Measurements from ENCODE around the gene MEIS2.

MEIS2 gene

GRCh38 chr15:37125143-37125542 lies 24.8 kb upstream of the MEIS2 start:
- TF ChIP-seq TAF1 (IDR thresholded peaks at IDR 0.05; ENCODE audit: borderline replicate concordance, insufficient read depth, low read length) (no peak), SIN3A (IDR thresholded peaks at IDR 0.05; ENCODE audit: borderline replicate concordance, insufficient read depth, low read length) (no peak)

DNA sequence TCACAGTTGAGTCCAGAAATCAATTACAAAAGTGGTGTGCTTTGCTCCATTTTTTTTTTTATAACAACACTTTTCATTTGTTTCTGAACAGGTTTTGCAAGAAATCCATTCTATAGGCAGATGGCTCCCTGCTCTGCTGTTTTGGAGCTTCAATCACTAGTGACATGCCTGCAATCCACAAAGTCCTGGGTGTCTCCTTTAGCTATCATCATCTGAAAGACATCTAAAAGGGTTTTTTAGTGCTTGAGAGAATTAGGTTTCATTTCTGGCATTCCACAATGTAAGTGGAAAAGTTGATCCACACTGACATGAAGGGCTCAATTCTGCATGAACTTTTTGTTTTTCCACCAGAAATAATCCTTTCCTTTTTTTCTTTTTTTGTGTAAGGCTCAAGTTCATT lies 24.0 kb upstream of the MEIS2 start:
- TF ChIP-seq TAF1 (IDR thresholded peaks at IDR 0.05; ENCODE audit: borderline replicate concordance, insufficient read depth, low read length) (no peak), FOXP2 (optimal IDR thresholded peaks at IDR 0.05; ENCODE audit: borderline replicate concordance, extremely low read depth, extremely low read length, insufficient read depth) (no peak), POLR2AphosphoS5 (IDR thresholded peaks at IDR 0.05; ENCODE audit: low read depth, low read length) (no peak), SIN3A (IDR thresholded peaks at IDR 0.05; ENCODE audit: borderline replicate concordance, insufficient read depth, low read length) (no peak)
- TF ChIP-seq, protein P1, sequence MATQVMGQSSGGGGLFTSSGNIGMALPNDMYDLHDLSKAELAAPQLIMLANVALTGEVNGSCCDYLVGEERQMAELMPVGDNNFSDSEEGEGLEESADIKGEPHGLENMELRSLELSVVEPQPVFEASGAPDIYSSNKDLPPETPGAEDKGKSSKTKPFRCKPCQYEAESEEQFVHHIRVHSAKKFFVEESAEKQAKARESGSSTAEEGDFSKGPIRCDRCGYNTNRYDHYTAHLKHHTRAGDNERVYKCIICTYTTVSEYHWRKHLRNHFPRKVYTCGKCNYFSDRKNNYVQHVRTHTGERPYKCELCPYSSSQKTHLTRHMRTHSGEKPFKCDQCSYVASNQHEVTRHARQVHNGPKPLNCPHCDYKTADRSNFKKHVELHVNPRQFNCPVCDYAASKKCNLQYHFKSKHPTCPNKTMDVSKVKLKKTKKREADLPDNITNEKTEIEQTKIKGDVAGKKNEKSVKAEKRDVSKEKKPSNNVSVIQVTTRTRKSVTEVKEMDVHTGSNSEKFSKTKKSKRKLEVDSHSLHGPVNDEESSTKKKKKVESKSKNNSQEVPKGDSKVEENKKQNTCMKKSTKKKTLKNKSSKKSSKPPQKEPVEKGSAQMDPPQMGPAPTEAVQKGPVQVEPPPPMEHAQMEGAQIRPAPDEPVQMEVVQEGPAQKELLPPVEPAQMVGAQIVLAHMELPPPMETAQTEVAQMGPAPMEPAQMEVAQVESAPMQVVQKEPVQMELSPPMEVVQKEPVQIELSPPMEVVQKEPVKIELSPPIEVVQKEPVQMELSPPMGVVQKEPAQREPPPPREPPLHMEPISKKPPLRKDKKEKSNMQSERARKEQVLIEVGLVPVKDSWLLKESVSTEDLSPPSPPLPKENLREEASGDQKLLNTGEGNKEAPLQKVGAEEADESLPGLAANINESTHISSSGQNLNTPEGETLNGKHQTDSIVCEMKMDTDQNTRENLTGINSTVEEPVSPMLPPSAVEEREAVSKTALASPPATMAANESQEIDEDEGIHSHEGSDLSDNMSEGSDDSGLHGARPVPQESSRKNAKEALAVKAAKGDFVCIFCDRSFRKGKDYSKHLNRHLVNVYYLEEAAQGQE (IDR thresholded peaks at IDR 0.05; ENCODE audit: insufficient read depth in 1 of 2, low read depth in 2 of 2, low read length in 2 of 2), result no peak

DNA sequence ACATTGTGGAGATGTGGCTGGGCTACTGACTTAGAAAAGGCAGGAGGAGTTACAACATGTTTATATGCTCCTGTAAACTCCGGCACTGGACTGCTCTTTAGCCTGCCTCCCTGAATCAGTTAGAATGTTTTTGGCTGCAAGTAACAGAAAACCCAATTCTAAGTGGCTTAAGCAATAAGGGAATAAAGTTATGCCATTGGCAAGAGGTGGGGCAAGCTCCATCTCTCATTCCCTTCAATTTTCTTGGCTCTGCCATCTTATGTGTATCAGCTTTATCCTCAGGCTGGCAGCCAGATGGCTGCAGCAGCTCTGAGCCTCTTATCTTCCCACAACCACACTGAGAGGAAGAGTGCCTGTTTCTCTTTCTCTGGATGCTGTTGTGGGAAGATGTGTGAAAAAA lies 22.4 kb upstream of the MEIS2 start:
- TF ChIP-seq FOXP2 (optimal IDR thresholded peaks at IDR 0.05; ENCODE audit: borderline replicate concordance, extremely low read depth, extremely low read length, insufficient read depth), result no peak

DNA sequence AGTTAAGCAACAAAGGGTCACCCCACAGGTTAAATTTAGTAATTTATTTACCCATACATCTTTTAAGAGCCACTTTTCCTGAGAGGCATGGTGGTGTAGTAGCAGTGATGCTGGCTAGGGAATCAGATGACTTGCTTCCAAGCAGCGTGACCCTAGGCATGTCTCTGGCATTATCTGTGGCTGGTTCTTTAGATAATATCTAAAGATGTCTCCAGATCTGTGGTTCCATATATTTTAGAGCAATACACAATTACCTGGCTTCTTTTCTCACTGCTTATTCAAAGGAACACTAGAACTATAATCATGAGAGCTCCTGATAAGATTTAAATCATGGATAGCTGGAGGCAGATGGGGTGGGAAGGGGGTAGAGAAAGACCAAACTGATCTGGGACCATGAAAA lies 21.1 kb upstream of the MEIS2 start:
- no peak for TF ChIP-seq FOXP2 (optimal IDR thresholded peaks at IDR 0.05; ENCODE audit: borderline replicate concordance, extremely low read depth, extremely low read length, insufficient read depth)
- TF ChIP-seq, protein P1 (IDR thresholded peaks at IDR 0.05; ENCODE audit: insufficient read depth in 1 of 2, low read depth in 2 of 2, low read length in 2 of 2), result no peak
- no peak for TF ChIP-seq TAF1 (IDR thresholded peaks at IDR 0.05; ENCODE audit: borderline replicate concordance, insufficient read depth, low read length)
- no peak for TF ChIP-seq SIN3A (IDR thresholded peaks at IDR 0.05; ENCODE audit: borderline replicate concordance, insufficient read depth, low read length)
- no peak for TF ChIP-seq POLR2AphosphoS5 (IDR thresholded peaks at IDR 0.05; ENCODE audit: low read depth, low read length)

DNA sequence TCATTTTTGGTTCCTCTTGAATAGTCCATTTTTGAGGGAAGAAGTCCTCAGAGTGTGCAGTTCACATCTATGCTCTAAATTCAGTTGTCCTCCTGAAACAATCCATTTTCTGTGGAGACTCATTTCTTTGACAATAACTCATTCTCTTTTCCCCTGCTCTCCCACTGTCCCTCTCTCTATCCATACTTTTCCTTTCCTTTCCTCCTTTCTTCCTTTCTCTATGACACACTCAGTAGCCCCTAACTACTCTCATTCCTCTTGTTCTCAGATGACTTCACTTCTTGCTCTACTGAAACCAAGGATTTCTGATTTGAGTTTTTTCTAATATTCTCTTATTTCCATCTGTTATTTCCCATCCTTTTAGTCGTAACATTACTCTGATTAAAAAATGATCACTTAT lies 16.7 kb upstream of the MEIS2 start:
- TF ChIP-seq TAF1 (IDR thresholded peaks at IDR 0.05; ENCODE audit: borderline replicate concordance, insufficient read depth, low read length) (no peak), FOXP2 (optimal IDR thresholded peaks at IDR 0.05; ENCODE audit: borderline replicate concordance, extremely low read depth, extremely low read length, insufficient read depth) (no peak), POLR2AphosphoS5 (IDR thresholded peaks at IDR 0.05; ENCODE audit: low read depth, low read length) (no peak), SIN3A (IDR thresholded peaks at IDR 0.05; ENCODE audit: borderline replicate concordance, insufficient read depth, low read length) (no peak)
- TF ChIP-seq, protein P1 (IDR thresholded peaks at IDR 0.05; ENCODE audit: insufficient read depth in 1 of 2, low read depth in 2 of 2, low read length in 2 of 2), result no peak

DNA sequence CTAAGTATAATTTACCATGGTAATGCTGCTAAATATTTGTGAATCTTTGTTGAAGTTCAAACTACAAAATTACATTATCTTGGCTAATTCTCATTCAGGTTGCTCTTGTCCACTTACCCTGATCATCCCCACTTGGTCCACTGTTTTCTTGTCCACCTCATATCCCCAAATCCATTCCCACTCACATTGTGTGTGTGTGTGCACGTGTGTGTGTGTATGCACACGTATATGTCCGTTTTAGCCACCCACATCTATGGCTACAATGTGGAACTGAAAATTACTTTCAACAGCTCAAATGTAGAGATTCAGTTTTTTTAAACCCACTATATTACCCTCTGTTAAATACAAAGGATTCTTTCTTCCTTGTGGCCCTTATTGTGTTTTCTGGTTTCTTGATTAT lies 15.2 kb upstream of the MEIS2 start:
- TF ChIP-seq FOXP2 (optimal IDR thresholded peaks at IDR 0.05; ENCODE audit: borderline replicate concordance, extremely low read depth, extremely low read length, insufficient read depth) (no peak), TAF1 (IDR thresholded peaks at IDR 0.05; ENCODE audit: borderline replicate concordance, insufficient read depth, low read length) (no peak), SIN3A (IDR thresholded peaks at IDR 0.05; ENCODE audit: borderline replicate concordance, insufficient read depth, low read length) (no peak), POLR2AphosphoS5 (IDR thresholded peaks at IDR 0.05; ENCODE audit: low read depth, low read length) (no peak)
- TF ChIP-seq, protein P1 (IDR thresholded peaks at IDR 0.05; ENCODE audit: insufficient read depth in 1 of 2, low read depth in 2 of 2, low read length in 2 of 2), result no peak
